ENCODE results near the gene CFAP91.
"Not testable (repeated sequence)": the region's sequence is repeated elsewhere in the genome, so short reads cannot be mapped to it uniquely, and the experiment has no call there.

Gene CFAP91

GRCh38 chr3:119676771-119677640 is 25.8 kb upstream of the CFAP91 start, which contains the start of gene COX17:
TSS of gene COX17 (minus strand) at chr3:119677406. CDS start at chr3:119677310, 96 bp downstream.
- DNase-seq (ENCODE audit: low read depth in 1 of 2, low spot score in 1 of 2) = peak; percentile 89

GRCh38 chr3:119677641-119677934 is 25.2 kb upstream of the CFAP91 start:
- DNase-seq (ENCODE audit: low read depth in 1 of 2, low spot score in 1 of 2) = no peak

GRCh38 chr3:119678209-119678608 is 24.6 kb upstream of the CFAP91 start:
- not testable (repeated sequence) for DNase-seq (ENCODE audit: low read depth in 1 of 2, low spot score in 1 of 2)

GRCh38 chr3:119679874-119680273 is 22.9 kb upstream of the CFAP91 start:
- DNase-seq (ENCODE audit: low read depth in 1 of 2, low spot score in 1 of 2) = no peak

- DNase-seq (ENCODE audit: low read depth in 1 of 2, low spot score in 1 of 2) = no peak
Observed at GRCh38 chr3:119681279-119681678, 21.5 kb upstream of the CFAP91 start.

DNA sequence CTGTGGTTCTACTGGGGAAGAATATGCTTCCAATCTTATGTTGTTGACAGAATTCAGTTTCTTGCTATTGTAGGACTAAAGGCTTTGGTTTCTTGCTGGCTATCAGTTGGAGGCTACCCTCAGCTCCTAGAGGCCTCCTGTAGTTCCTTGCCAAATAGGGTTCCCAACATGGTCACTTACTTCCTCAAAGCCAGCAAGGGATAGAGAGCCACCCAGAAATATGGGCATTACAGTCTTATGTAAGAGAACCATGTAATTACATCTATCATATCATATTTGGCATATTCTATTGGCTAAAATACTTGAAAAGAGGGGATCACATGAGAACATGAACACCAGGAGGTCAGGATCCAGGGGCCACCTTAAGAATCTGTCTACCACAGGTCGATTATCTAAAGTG is 19.4 kb upstream of the CFAP91 start:
- DNase-seq (ENCODE audit: low read depth in 1 of 2, low spot score in 1 of 2) = no peak

DNA sequence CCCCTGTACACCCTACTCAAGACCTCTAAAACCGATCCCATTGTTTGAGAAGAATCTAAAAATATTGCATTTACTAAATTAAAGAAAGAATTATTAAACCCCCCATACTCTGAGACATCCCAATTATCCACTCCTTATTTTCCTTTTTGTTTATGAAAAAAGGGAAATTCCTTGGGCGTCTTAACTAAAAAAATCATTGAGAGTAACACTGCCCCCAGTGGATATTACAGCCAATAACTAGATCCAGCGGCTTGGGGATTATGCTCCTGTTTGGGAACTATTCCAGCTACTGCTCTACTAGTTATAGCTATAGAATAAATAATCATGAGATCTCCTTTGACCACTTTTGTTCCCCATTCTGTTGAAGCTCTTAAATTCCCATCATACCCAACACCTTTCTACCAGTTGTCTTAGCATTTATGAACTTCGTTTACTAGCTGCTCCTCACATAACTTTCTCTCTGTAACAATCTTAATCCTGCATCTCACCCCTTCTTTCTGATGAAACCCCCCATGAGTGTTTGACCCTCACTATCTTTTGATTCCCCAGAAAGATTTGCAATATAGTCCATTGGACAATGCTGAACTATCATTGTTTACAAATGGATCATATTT is 12.7 kb upstream of the CFAP91 start:
- DNase-seq (ENCODE audit: low read depth in 1 of 2, low spot score in 1 of 2) = no peak

GRCh38 chr3:119695480-119695879 is 7.3 kb upstream of the CFAP91 start:
- no peak for DNase-seq (ENCODE audit: low read depth in 1 of 2, low spot score in 1 of 2)

DNA sequence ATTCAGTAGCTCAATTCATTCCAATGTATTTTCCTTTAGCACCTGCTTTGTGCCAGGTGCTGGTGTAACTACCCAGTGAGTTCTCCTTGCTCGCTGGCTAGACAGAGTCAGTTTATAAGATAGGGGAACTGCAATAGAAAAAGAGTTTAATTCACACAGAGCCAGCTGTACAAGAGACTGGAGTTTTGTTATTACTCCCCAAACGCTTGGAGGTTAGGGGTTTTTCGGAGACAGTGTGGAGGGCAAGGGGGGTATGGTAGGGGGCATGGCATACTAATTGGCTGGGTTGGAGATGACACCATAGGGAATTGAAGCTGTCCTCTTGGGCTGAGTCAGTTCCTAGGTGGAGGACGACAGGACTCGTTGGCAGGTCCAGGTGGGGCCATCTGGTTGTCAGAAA is 5.4 kb upstream of the CFAP91 start:
- DNase-seq (ENCODE audit: low read depth in 1 of 2, low spot score in 1 of 2) = no peak

DNA sequence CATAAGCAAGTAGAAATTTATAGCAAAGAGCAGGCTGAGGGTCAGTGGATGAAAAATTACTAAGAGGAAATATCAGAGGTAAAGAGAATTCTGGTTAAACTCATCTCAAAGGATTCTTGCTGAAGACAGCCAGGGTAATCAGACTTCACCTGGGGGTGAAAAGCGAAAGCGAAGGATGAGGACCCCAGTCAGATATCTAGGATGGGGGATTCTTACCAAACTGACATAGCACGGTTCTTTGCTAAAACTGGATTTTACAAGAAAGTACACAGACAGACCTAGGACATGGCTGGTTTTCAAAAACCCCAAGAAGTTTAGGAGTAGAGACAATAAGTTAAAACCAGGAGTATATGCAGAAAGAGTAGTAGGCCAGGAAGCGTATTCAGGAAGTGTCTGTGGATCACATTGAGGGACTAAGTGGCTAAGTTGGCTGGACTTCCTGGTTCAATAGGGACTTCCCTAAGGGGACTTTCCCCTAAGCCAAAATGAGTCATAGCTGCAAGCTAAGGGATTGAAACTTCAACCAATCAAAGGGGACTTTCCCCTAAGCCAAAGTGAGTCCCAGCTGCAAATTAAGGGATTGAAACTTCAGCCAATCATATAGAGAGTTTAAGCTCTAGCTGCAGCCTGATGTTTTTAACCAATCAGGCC is 2.4 kb upstream of the CFAP91 start:
- no peak for DNase-seq (ENCODE audit: low read depth in 1 of 2, low spot score in 1 of 2)

DNA sequence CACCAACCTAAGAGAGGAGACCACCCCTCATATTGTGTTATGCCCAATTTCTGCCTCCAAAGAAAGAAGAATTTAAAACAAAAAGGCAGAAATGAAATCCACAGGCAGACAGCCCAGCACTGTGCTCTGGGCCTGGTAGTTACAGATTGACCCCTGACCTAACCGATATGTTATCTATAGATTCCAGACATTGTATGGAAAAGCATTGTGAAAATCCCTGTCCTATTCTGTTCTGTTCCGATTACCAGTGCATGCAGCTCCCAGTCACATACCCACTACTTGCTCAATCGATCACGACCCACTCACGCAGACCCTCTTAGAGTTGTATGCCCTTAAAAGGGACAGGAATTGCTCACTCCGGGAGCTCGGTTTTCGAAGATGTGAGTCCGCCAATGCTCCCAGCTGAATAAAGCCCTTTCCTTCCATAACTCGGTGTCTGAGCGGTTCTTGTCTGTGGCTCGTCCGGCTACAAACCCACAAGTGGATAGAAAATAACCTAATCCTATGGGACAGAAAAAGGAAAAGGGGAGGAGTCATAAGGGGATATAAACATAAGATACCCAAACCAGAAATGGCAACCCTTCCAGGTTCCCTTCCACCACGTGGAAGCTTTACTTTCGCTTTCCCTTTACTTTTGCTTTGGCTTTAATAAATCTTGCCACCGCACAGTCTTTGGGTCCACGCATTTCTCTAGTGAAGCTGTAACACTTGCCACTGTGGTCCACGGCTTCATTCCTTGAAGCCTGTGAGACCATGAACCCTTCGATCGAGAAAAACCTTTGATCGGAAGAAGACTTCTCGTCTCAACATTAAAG is 1.7 kb upstream of the CFAP91 start:
- no peak for DNase-seq (ENCODE audit: low read depth in 1 of 2, low spot score in 1 of 2)

GRCh38 chr3:119703820-119704531 is 1.2 kb downstream of the CFAP91 start:
- no peak for DNase-seq (ENCODE audit: low read depth in 1 of 2, low spot score in 1 of 2)

- DNase-seq (ENCODE audit: low read depth in 1 of 2, low spot score in 1 of 2) = no peak
Observed at GRCh38 chr3:119715105-119715504, 12.3 kb downstream of the CFAP91 start.

DNA sequence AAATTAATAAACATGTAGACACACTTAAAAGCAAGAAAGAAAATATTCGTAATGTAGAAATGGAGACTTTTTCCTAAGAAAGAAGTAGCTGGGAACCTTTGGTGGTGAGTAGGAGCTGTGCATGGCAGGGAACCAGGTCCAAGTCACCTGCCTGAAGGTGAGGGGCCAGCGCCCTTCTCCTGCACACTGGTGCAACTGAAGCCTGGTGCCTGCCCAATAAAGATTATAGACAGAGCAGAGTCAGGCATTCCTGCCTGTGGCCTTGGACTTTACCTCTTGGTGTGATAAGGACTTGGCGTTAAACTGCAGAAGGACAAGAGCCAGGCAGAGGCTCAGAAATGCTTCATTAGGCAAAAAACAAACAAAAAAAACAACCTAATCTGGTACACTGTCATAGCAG is 14.2 kb downstream of the CFAP91 start:
- no peak for DNase-seq (ENCODE audit: low read depth in 1 of 2, low spot score in 1 of 2)

- DNase-seq (ENCODE audit: low read depth in 1 of 2, low spot score in 1 of 2) = no peak
Observed at GRCh38 chr3:119717520-119717919, 14.7 kb downstream of the CFAP91 start.

DNA sequence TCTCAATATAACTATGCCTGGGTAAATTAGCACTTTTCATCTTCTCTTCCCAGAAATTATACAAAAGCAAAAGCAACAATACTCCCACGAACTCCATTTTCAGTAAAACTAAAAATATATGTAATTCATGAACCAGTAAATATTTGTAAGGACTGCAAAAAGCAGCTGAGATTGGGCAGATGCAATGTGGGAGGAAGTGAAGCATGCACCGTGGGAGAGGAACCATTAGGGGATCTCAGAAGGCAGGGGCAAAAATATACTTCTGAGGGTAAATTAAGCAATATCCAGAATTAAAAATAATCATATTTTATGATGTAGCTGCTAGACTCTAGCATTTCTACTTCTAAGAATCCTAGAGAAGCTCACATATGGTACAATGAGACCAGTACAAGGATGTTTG is 20.2 kb downstream of the CFAP91 start:
- DNase-seq (ENCODE audit: low read depth in 1 of 2, low spot score in 1 of 2) = no peak

DNA sequence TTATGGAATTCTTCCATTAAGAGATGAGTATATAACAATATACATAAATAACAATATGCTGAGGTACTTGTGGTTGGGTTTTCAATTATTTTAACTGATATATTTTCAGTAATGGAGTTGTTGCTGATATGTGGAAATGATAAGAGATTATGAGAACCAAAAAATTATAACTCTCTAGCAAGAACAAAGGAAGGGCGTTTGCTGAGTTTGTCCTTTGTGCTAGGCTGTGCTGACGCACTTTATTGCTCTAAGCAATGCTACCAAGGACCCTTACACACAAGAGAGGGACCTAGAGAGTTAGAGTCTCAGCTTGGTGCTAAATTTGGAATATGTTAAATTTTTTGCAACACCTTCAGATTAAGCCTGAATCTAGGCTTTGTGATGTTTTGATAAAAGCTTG is 24.1 kb downstream of the CFAP91 start:
- no peak for DNase-seq (ENCODE audit: low read depth in 1 of 2, low spot score in 1 of 2)

GRCh38 chr3:119729996-119730395 is 27.2 kb downstream of the CFAP91 start:
- no peak for DNase-seq (ENCODE audit: low read depth in 1 of 2, low spot score in 1 of 2)

DNA sequence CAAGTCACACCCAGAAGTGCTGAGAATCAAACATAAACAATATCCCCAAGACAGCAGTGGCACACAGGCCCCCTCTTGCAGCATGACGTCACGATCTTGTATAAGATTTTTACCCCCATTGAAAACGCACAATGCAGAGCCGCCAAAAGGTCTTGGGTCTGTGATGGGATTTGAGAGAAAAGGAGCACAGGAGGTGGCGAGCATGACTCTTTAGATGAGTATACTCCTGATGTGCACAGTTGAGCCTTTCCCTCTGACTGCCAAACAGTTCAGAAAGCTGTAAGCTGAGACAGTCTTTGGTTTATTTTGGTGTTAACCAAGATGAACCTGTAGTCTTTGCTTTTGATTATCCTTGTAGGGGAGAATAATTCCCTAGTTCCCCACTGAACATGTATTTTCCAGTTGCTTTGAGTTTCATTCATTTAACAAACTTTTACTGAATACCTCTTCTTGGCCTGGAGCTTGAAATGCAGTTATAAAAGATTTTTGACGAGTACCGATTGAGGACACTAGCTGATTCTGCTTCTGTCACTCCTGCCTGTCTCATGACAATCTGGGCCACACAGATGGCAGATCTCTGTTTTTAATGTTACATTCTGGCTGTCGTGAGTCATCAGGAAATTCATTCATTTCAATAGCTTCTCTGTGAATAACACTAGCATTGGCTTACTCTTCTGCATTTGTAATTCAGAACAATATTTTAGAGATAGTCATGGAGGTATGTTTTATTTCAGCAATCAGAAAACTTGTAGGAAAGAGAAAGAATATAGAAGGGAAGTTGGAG is 28.9 kb downstream of the CFAP91 start:
- DNase-seq (ENCODE audit: low read depth in 1 of 2, low spot score in 1 of 2) = no peak

DNA sequence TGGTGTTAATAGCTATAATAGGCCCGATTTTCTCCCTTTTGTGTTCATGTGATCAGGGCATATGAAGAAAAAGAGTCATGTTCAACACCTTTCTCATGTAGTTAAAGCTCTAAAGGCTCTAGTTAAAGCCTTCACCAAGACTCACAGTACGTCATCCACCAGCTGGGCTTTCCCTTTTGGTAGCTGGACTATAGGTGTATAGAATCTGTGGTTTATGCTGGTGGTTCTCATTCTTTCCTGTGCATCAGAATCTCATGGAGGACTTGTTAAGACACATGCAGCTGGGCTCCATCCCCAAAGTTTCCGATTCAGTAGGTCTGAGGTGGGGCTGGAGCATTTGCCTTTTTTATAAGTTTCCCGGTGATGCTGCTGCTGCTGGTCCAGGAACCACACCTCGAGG is 31.0 kb downstream of the CFAP91 start:
- DNase-seq (ENCODE audit: low read depth in 1 of 2, low spot score in 1 of 2) = no peak

Data from activated T-helper 1 cell treated with anti-CD3 and anti-CD28 coated beads, Interleukin-2, amount 50 U/mL, for 16 hours (primary cell).